ENCODE results near the gene CYP26B1.

The CYP26B1 gene

GRCh38 chr2:72182547-72182946 is 34.9 kb upstream of the CYP26B1 start:
- no peak for ATAC-seq

GRCh38 chr2:72181616-72182015 is 34.0 kb upstream of the CYP26B1 start:
- ATAC-seq, result no peak
- TF ChIP-seq POU6F1 (CRISPR knock-in tag; IDR thresholded peaks at IDR 0.05; ENCODE audit: borderline replicate concordance, low read depth) (no peak), CSRNP3 (CRISPR knock-in tag; IDR thresholded peaks at IDR 0.05) (no peak), PATZ1 (CRISPR knock-in tag; IDR thresholded peaks at IDR 0.05; ENCODE audit: borderline replicate concordance) (no peak), GLIS3 (CRISPR knock-in tag; IDR thresholded peaks at IDR 0.05) (no peak), ZNF565 (CRISPR knock-in tag; conservative IDR thresholded peaks at IDR 0.05; ENCODE audit: low read depth) (no peak), ZC3H10 (CRISPR knock-in tag; IDR thresholded peaks at IDR 0.05) (no peak), ISL1 (CRISPR knock-in tag; IDR thresholded peaks at IDR 0.05) (no peak), OSR1 (CRISPR knock-in tag; IDR thresholded peaks at IDR 0.05) (no peak), PPARA (CRISPR knock-in tag; IDR thresholded peaks at IDR 0.05; ENCODE audit: borderline replicate concordance) (no peak), ZNF8 (CRISPR knock-in tag; IDR thresholded peaks at IDR 0.05) (no peak), RARB (CRISPR knock-in tag; IDR thresholded peaks at IDR 0.05) (no peak), CREB5 (CRISPR knock-in tag; IDR thresholded peaks at IDR 0.05; ENCODE audit: low read depth) (no peak), SNAI2 (CRISPR knock-in tag; IDR thresholded peaks at IDR 0.05) (no peak)

More at GRCh38 chr2:72182547-72182946, 34.9 kb upstream of the CYP26B1 start:
- TF ChIP-seq ARNTL (CRISPR knock-in tag; IDR thresholded peaks at IDR 0.05; ENCODE audit: borderline replicate concordance, low read depth) (no peak), TCF4 (CRISPR knock-in tag; IDR thresholded peaks at IDR 0.05; ENCODE audit: borderline replicate concordance) (no peak), OSR1 (CRISPR knock-in tag; IDR thresholded peaks at IDR 0.05) (no peak), ZC3H10 (CRISPR knock-in tag; IDR thresholded peaks at IDR 0.05) (no peak), ISL1 (CRISPR knock-in tag; IDR thresholded peaks at IDR 0.05) (no peak), SNAI2 (CRISPR knock-in tag; IDR thresholded peaks at IDR 0.05) (no peak), GLIS3 (CRISPR knock-in tag; IDR thresholded peaks at IDR 0.05) (no peak), ZFP30 (CRISPR knock-in tag; IDR thresholded peaks at IDR 0.05) (no peak), ESRRG (CRISPR knock-in tag; IDR thresholded peaks at IDR 0.05) (no peak)

GRCh38 chr2:72180351-72180750 is 32.7 kb upstream of the CYP26B1 start:
- TF ChIP-seq ZFP30 (CRISPR knock-in tag; IDR thresholded peaks at IDR 0.05) (no peak), ESRRG (CRISPR knock-in tag; IDR thresholded peaks at IDR 0.05) (no peak), ZC3H10 (CRISPR knock-in tag; IDR thresholded peaks at IDR 0.05) (no peak), ZFP3 (CRISPR knock-in tag; IDR thresholded peaks at IDR 0.05) (no peak), CSDC2 (CRISPR knock-in tag; IDR thresholded peaks at IDR 0.05) (no peak), GLIS3 (CRISPR knock-in tag; IDR thresholded peaks at IDR 0.05) (no peak), PATZ1 (CRISPR knock-in tag; IDR thresholded peaks at IDR 0.05; ENCODE audit: borderline replicate concordance) (no peak), TSHZ2 (CRISPR knock-in tag; IDR thresholded peaks at IDR 0.05) (no peak), SNAI2 (CRISPR knock-in tag; IDR thresholded peaks at IDR 0.05) (no peak)
- no peak for ATAC-seq
